Trophoblast cell (in vitro differentiated cells and primary cell): ENCODE results near the gene TMEM176A.
A peak's percentile ranks its signal among the peaks of the same experiment; 100 is the strongest.

Experiments
- DNase-seq, 2 donors: peaks; one replicate each; pipeline ENCODE4 v3.0.0-alpha.2; 2016
- H2AFZ ChIP-seq: 2 replicates; pipeline ENCODE4 v1.6.1; 2013; ENCODE audit warnings: low read length, moderate library complexity, mild to moderate bottlenecking; ENCODE audit not compliant: insufficient read depth, poor library complexity
- H2AK5ac ChIP-seq: 2 replicates; pipeline ENCODE4 v1.6.1; 2013; ENCODE audit warnings: mild to moderate bottlenecking, low read length
- H2BK120ac ChIP-seq: 2 replicates; pipeline ENCODE4 v1.6.1; 2013; ENCODE audit warnings: low read length, mild to moderate bottlenecking, moderate library complexity; ENCODE audit not compliant: insufficient read depth, poor library complexity
- H2BK12ac ChIP-seq: 2 replicates; pipeline ENCODE4 v1.6.1; 2013; ENCODE audit warnings: mild to moderate bottlenecking, low read length, moderate library complexity
- H2BK5ac ChIP-seq: 2 replicates; pipeline ENCODE4 v1.6.1; 2013; ENCODE audit warnings: low read length, low read depth, moderate library complexity, mild to moderate bottlenecking; ENCODE audit not compliant: poor library complexity
- H3K14ac ChIP-seq: 2 replicates; pipeline ENCODE4 v1.6.1; 2013; ENCODE audit warnings: mild to moderate bottlenecking, low read length
- H3K18ac ChIP-seq: 2 replicates; pipeline ENCODE4 v1.6.1; 2013; ENCODE audit warnings: mild to moderate bottlenecking, low read length
- H3K23ac ChIP-seq: 2 replicates; pipeline ENCODE4 v1.6.1; 2013; ENCODE audit warnings: low read length
- H3K27ac ChIP-seq: 2 replicates; pipeline ENCODE4 v1.5.1; 2013; ENCODE audit warnings: low read depth, mild to moderate bottlenecking, inconsistent platforms, low read length, moderate library complexity
- H3K27me3 ChIP-seq: 2 replicates; pipeline ENCODE4 v1.6.1; 2013; ENCODE audit warnings: inconsistent platforms, mild to moderate bottlenecking, low read length, moderate library complexity; ENCODE audit not compliant: insufficient read depth
- H3K36me3 ChIP-seq, 2 experiments: 1 replicate in 1 of 2; 2 replicates in 1 of 2; pipeline ENCODE4 v1.6.1; 2013; ENCODE audit warnings: low read length in 2 of 2, mild to moderate bottlenecking in 2 of 2, moderate library complexity in 1 of 2; ENCODE audit not compliant: insufficient read depth in 2 of 2, control insufficient read depth in 1 of 2
- H3K4ac ChIP-seq: 2 replicates; pipeline ENCODE4 v1.6.1; 2013; ENCODE audit warnings: low read depth, mild to moderate bottlenecking, low read length, moderate library complexity
- H3K4me1 ChIP-seq, 2 experiments: 1 replicate in 1 of 2; 2 replicates in 1 of 2; pipeline ENCODE4 v1.6.1; 2013; ENCODE audit warnings: low read length in 2 of 2, mild to moderate bottlenecking in 2 of 2, moderate library complexity in 1 of 2; ENCODE audit not compliant: insufficient read depth in 2 of 2, control insufficient read depth in 1 of 2
- H3K4me2 ChIP-seq: 2 replicates; pipeline ENCODE4 v1.6.1; 2013; ENCODE audit warnings: inconsistent platforms, mild to moderate bottlenecking, low read length, moderate library complexity
- H3K4me3 ChIP-seq: 2 replicates; pipeline ENCODE4 v1.5.1; 2013; ENCODE audit warnings: mild to moderate bottlenecking, low read depth, low read length, inconsistent platforms
- H3K79me1 ChIP-seq: one replicate; pipeline ENCODE4 v1.6.1; 2013; ENCODE audit warnings: low read length
- H3K79me2 ChIP-seq: 2 replicates; pipeline ENCODE4 v1.6.1; 2013; ENCODE audit warnings: low read length, mild to moderate bottlenecking; ENCODE audit not compliant: control insufficient read depth, insufficient read depth, poor library complexity
- H3K9ac ChIP-seq: 2 replicates; pipeline ENCODE4 v1.6.1; 2013; ENCODE audit warnings: mild to moderate bottlenecking, low read length
- H3K9me3 ChIP-seq: 2 replicates; pipeline ENCODE4 v1.6.1; 2013; ENCODE audit warnings: low read depth, mild to moderate bottlenecking, control low read depth, inconsistent platforms, low read length; ENCODE audit not compliant: insufficient read depth
- H4K12ac ChIP-seq: 2 replicates; pipeline ENCODE4 v1.6.1; 2013; ENCODE audit warnings: low read depth, mild to moderate bottlenecking, low read length, moderate library complexity
- H4K8ac ChIP-seq: 2 replicates; pipeline ENCODE4 v1.6.1; 2013; ENCODE audit warnings: low read depth, mild to moderate bottlenecking, low read length, moderate library complexity
- H4K91ac ChIP-seq: one replicate; pipeline ENCODE4 v1.6.1; 2013; ENCODE audit warnings: low read depth, mild to moderate bottlenecking, low read length, moderate library complexity
- WGBS: extraction: QIAGEN DNeasy Blood & Tissue Kit; methylation state at CpG from one replicate; pipeline ENCODE4 v1.1.7; 2013; ENCODE audit warnings: missing lambda C conversion rate; ENCODE audit not compliant: insufficient read length, insufficient coverage; ENCODE audit errors: extremely low coverage; 5-methylcytosine and 5-hydroxymethylcytosine counted together

TMEM176A gene

GRCh38 chr7:150781961-150782360 lies 18.6 kb upstream of the TMEM176A start:
- no CpG with 5 or more reads among the region's 2 CpGs for WGBS
- no peak overlapping the region for H2BK12ac ChIP-seq
- no peak for DNase-seq
- peaks cover 0 to 3% of the 10 kb centered on the region in 2 experiments for H3K4me1 ChIP-seq
- no peak overlapping the region for H3K27ac ChIP-seq
- no peaks in the 10 kb centered on the region for H3K9me3 ChIP-seq
- H2BK5ac ChIP-seq: no peak overlapping the region
- no peak overlapping the region for H3K4me2 ChIP-seq
- no peak overlapping the region for H3K9ac ChIP-seq
- H3K4me3 ChIP-seq: no peak overlapping the region
- H3K79me1 ChIP-seq: no peaks in the 10 kb centered on the region
- no peak overlapping the region for H4K91ac ChIP-seq
- no peak overlapping the region for H4K12ac ChIP-seq
- H3K4ac ChIP-seq: no peak overlapping the region
- H2BK120ac ChIP-seq: no peak overlapping the region
- no peak overlapping the region for H3K23ac ChIP-seq
- H2AFZ ChIP-seq: no peak overlapping the region
- no peaks in the 10 kb centered on the region for H3K79me2 ChIP-seq
- H4K8ac ChIP-seq: no peak overlapping the region
- no peaks in the 10 kb centered on the region for H3K27me3 ChIP-seq
- H2AK5ac ChIP-seq: no peak overlapping the region
- no peaks in the 10 kb centered on the region for H3K36me3 ChIP-seq
- H3K18ac ChIP-seq: no peak overlapping the region
- H3K14ac ChIP-seq: no peak overlapping the region

- H3K79me1 ChIP-seq: no peaks in the 10 kb centered on the region
- no peak overlapping the region for H3K27ac ChIP-seq
- no peak overlapping the region for H4K8ac ChIP-seq
- H3K14ac ChIP-seq: no peak overlapping the region
- H3K18ac ChIP-seq: no peak overlapping the region
- H3K27me3 ChIP-seq: no peaks in the 10 kb centered on the region
- no peak overlapping the region for H3K4me2 ChIP-seq
- peaks cover 0 to 3% of the 10 kb centered on the region in 2 experiments for H3K4me1 ChIP-seq
- H2BK120ac ChIP-seq: no peak overlapping the region
- H2AFZ ChIP-seq: no peak overlapping the region
- H3K4ac ChIP-seq: no peak overlapping the region
- no peak overlapping the region for H2BK12ac ChIP-seq
- no peak overlapping the region for H2BK5ac ChIP-seq
- no peak overlapping the region for H4K91ac ChIP-seq
- H3K4me3 ChIP-seq: no peak overlapping the region
- H3K23ac ChIP-seq: no peak overlapping the region
- peak in 1 of 2 donors; percentile 32 for DNase-seq
- WGBS: no CpG with 5 or more reads among the region's 9 CpGs
- no peak overlapping the region for H2AK5ac ChIP-seq
- H3K36me3 ChIP-seq: no peaks in the 10 kb centered on the region
- no peaks in the 10 kb centered on the region for H3K9me3 ChIP-seq
- H3K9ac ChIP-seq: no peak overlapping the region
- no peaks in the 10 kb centered on the region for H3K79me2 ChIP-seq
- H4K12ac ChIP-seq: no peak overlapping the region
These were observed 16.3 kb upstream of the TMEM176A start for GRCh38 chr7:150784120-150784736.

- peak in 1 of 2 donors; percentile 26 for DNase-seq
- no peak overlapping the region for H3K23ac ChIP-seq
- H3K4me1 ChIP-seq: peaks cover 0 to 3% of the 10 kb centered on the region in 2 experiments
- H3K27ac ChIP-seq: no peak overlapping the region
- no peak overlapping the region for H3K9ac ChIP-seq
- no peak overlapping the region for H2BK12ac ChIP-seq
- H3K18ac ChIP-seq: no peak overlapping the region
- no peaks in the 10 kb centered on the region for H3K79me1 ChIP-seq
- H3K36me3 ChIP-seq: no peaks in the 10 kb centered on the region
- no peak overlapping the region for H2AFZ ChIP-seq
- H2AK5ac ChIP-seq: no peak overlapping the region
- no peak overlapping the region for H3K4me2 ChIP-seq
- H3K9me3 ChIP-seq: no peaks in the 10 kb centered on the region
- H3K4me3 ChIP-seq: no peak overlapping the region
- no peaks in the 10 kb centered on the region for H3K79me2 ChIP-seq
- no peak overlapping the region for H4K12ac ChIP-seq
- no peak overlapping the region for H3K4ac ChIP-seq
- H2BK120ac ChIP-seq: no peak overlapping the region
- no peak overlapping the region for H2BK5ac ChIP-seq
- H4K8ac ChIP-seq: no peak overlapping the region
- no CpG with 5 or more reads among the region's 4 CpGs for WGBS
- H3K27me3 ChIP-seq: no peaks in the 10 kb centered on the region
- H3K14ac ChIP-seq: no peak overlapping the region
- no peak overlapping the region for H4K91ac ChIP-seq
These were observed 15.6 kb upstream of the TMEM176A start for GRCh38 chr7:150784954-150785353.

GRCh38 chr7:150787321-150788281 lies 13.0 kb upstream of the TMEM176A start:
- no peak overlapping the region for H3K23ac ChIP-seq
- no CpG with 5 or more reads among the region's 10 CpGs for WGBS
- H3K79me1 ChIP-seq: no peaks in the 10 kb centered on the region
- H2BK5ac ChIP-seq: no peak overlapping the region
- no peak overlapping the region for H3K4me2 ChIP-seq
- H2BK12ac ChIP-seq: no peak overlapping the region
- no peak overlapping the region for H4K91ac ChIP-seq
- no peaks in the 10 kb centered on the region for H3K36me3 ChIP-seq
- H3K4me1 ChIP-seq: peaks cover 0 to 3% of the 10 kb centered on the region in 2 experiments
- no peak overlapping the region for H2AK5ac ChIP-seq
- H3K4me3 ChIP-seq: peak overlapping the region; percentile 29
- H2BK120ac ChIP-seq: no peak overlapping the region
- H4K12ac ChIP-seq: no peak overlapping the region
- H2AFZ ChIP-seq: no peak overlapping the region
- no peak overlapping the region for H3K14ac ChIP-seq
- H3K79me2 ChIP-seq: no peaks in the 10 kb centered on the region
- H4K8ac ChIP-seq: no peak overlapping the region
- no peak overlapping the region for H3K9ac ChIP-seq
- no peaks in the 10 kb centered on the region for H3K9me3 ChIP-seq
- H3K4ac ChIP-seq: no peak overlapping the region
- H3K18ac ChIP-seq: no peak overlapping the region
- no peaks in the 10 kb centered on the region for H3K27me3 ChIP-seq
- DNase-seq: peak in 1 of 2 donors; percentile 39
- H3K27ac ChIP-seq: no peak overlapping the region
